Esophagus muscularis mucosa (tissue), 4 donors: ENCODE measurements around the gene LRRTM4. TPM values are rescaled to one million over a fixed set of nuclear protein-coding genes. Genes with fewer than 3 reads are reported as not detected.
"Not testable (repeated sequence)": the region's sequence is repeated elsewhere in the genome, so short reads cannot be mapped to it uniquely, and the experiment has no call there.

Experiments
- DNase-seq: peaks from one replicate; pipeline ENCODE4 v3.0.0-alpha.2; 2017; ENCODE audit errors: extremely low spot score
- H3K27ac ChIP-seq, 4 donors: fragments of 200-600 bp; sonication (generic); replicated peaks in 1 of 4; 1 replicate in 3 of 4; 2 replicates in 1 of 4; pipeline ENCODE4 v1.5.1; 2016 to 2019; ENCODE audit warnings: mild to moderate bottlenecking in 1 of 4
- H3K27me3 ChIP-seq, 4 donors: fragments of 200-600 bp; sonication (generic); one replicate each; pipeline versions ENCODE4 v1.5.1 to v1.6.0; 2016 to 2019
- H3K36me3 ChIP-seq, 4 donors: fragments of 200-600 bp; sonication (generic); one replicate each; pipeline ENCODE4 v1.5.1; 2016 to 2019
- H3K4me1 ChIP-seq, 4 donors: fragments of 200-600 bp; sonication (generic); one replicate each; pipeline ENCODE4 v1.5.1; 2016 to 2019
- H3K4me3 ChIP-seq, 4 donors: fragments of 200-600 bp; sonication (generic); 1 replicate in 2 of 4; 2 replicates in 2 of 4; pipeline ENCODE4 v1.5.1; 2016 to 2019; ENCODE audit warnings: mild to moderate bottlenecking in 4 of 4, moderate library complexity in 1 of 4
- H3K9me3 ChIP-seq, 4 donors: fragments of 200-600 bp; sonication (generic); 1 replicate in 3 of 4; 2 replicates in 1 of 4; pipeline ENCODE4 v1.5.1; 2016 to 2019
- EP300 ChIP-seq: sonication (generic); formaldehyde crosslinking; IDR thresholded peaks from one replicate; pipeline ENCODE4 v1.6.1; 2017; ENCODE audit warnings: antibody characterized with exemption
- POLR2A ChIP-seq: fragments of 450-650 bp; IDR thresholded peaks from one replicate; pipeline ENCODE4 v1.6.1; 2017; ENCODE audit warnings: antibody characterized with exemption, moderate library complexity, mild to moderate bottlenecking, low read depth
- POLR2AphosphoS5 ChIP-seq, 2 donors: sonication (generic); formaldehyde crosslinking; IDR thresholded peaks; one replicate each; pipeline ENCODE4 v1.6.1; 2017; ENCODE audit warnings: antibody characterized with exemption in 2 of 2
- WGBS: methylation state at CpG from one replicate; pipeline ENCODE4 v1.1.5; 2018; 5-methylcytosine and 5-hydroxymethylcytosine counted together
- intact Hi-C: fragments of 100-400 bp; cut with DNase I; formaldehyde crosslinking; loops from one replicate; pipeline ENCODE4 v1.15.1; 2023
- total RNA-seq, 4 donors: library from RNA; depleted of rRNA; stranded (reverse); fragments of >200 nt; gene quantifications; one replicate each; pipeline versions ENCODE4 v1.1.0 to v1.2.1, GENCODE V29; 2016
- TF ChIP-seq, protein P1 (sequence below), 3 experiments: fragments of 200-600 bp in 2 of 3; fragments of 450-650 bp in 1 of 3; sonication (generic) in 2 of 3; IDR thresholded peaks; one replicate each; pipeline ENCODE4 v1.5.1; 2017 to 2019; ENCODE audit warnings: antibody characterized with exemption in 3 of 3, mild to moderate bottlenecking in 2 of 3, moderate library complexity in 1 of 3

The LRRTM4 gene
- total RNA-seq, 4 donors from 2014 or later: 0.17 to 0.97 (median 0.41) TPM

DNA sequence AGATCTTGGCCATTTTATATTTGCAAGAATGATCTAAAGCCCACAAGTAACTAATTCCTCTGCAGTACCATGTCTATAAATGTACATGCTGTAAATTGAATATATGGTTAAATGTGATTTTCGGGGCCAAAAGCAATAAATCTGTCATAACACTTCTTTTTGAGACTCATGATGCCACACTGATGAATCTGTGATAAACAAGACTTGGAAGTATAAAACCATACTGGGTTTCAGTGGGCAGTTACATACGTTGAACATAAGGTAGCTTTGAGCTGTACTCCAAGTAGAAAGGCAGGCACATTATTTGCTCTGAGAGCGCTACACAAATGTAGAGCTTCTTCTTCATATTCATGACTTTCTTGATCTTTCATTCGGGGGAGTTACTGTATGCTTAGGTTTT lies 792.2 kb downstream of the LRRTM4 start:
- WGBS: 78% methylated on average over 4 of the region's 4 CpGs
- no peaks in the 10 kb centered on the region for H3K4me1 ChIP-seq
- no peak overlapping the region for H3K4me3 ChIP-seq
- no peak overlapping the region for H3K27ac ChIP-seq
- intact Hi-C loops: no loop called here
- TF ChIP-seq POLR2A: no peak
- no peak for TF ChIP-seq EP300
- TF ChIP-seq, protein P1, sequence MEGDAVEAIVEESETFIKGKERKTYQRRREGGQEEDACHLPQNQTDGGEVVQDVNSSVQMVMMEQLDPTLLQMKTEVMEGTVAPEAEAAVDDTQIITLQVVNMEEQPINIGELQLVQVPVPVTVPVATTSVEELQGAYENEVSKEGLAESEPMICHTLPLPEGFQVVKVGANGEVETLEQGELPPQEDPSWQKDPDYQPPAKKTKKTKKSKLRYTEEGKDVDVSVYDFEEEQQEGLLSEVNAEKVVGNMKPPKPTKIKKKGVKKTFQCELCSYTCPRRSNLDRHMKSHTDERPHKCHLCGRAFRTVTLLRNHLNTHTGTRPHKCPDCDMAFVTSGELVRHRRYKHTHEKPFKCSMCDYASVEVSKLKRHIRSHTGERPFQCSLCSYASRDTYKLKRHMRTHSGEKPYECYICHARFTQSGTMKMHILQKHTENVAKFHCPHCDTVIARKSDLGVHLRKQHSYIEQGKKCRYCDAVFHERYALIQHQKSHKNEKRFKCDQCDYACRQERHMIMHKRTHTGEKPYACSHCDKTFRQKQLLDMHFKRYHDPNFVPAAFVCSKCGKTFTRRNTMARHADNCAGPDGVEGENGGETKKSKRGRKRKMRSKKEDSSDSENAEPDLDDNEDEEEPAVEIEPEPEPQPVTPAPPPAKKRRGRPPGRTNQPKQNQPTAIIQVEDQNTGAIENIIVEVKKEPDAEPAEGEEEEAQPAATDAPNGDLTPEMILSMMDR (IDR thresholded peaks at IDR 0.05): no peak
- TF ChIP-seq POLR2AphosphoS5 (IDR thresholded peaks at IDR 0.05): no peak
- no peaks in the 10 kb centered on the region for H3K36me3 ChIP-seq
- DNase-seq: no peak
- no peaks in the 10 kb centered on the region for H3K27me3 ChIP-seq
- no peaks in the 10 kb centered on the region for H3K9me3 ChIP-seq

DNA sequence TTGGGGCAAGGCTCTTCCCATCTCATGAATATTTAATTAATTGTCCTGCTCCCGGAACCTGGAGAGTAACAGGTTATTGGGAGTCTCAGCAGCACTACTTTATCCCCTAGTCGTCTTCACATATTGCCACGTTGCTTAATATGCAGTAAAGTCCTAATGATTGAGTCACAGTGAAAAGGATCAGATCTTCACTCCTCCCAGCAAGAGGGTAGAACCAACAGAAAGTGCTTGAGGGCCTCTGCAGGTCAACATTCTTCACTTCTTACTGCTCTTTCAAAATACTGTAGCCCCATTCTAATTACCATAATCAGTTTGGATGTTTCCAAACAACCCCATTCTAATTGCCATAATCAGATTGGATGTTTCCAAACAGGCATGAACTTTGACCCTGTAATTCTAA lies 801.0 kb downstream of the LRRTM4 start:
- no peak for TF ChIP-seq EP300
- TF ChIP-seq POLR2A: no peak
- no peak for TF ChIP-seq POLR2AphosphoS5 (IDR thresholded peaks at IDR 0.05)
- TF ChIP-seq, protein P1 (IDR thresholded peaks at IDR 0.05): no peak
- intact Hi-C loops: no loop called here
- DNase-seq: no peak
- no peak overlapping the region for H3K4me3 ChIP-seq
- H3K27me3 ChIP-seq: no peaks in the 10 kb centered on the region
- no peak overlapping the region for H3K27ac ChIP-seq
- H3K4me1 ChIP-seq: no peaks in the 10 kb centered on the region
- 83% methylated on average over 3 of the region's 3 CpGs for WGBS
- H3K36me3 ChIP-seq: no peaks in the 10 kb centered on the region
- no peaks in the 10 kb centered on the region for H3K9me3 ChIP-seq

DNA sequence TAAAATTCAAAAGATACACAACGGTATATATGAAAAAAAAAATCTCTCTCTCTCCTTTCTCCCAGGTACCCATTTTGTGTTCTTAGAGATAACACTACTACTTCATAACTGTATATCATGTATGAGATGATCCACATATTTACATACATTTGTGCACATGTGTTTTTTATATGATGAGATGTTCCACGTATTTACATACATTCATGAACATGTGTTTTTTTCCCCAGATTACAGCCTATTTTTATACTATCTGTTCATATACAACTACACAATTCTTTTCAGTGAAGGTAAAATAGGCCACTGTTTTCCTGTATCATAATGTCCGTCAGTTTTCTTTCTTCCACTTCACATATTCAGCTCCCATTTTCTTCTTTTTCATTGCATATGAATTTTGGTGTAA lies 808.9 kb downstream of the LRRTM4 start:
- intact Hi-C loops: no loop called here
- H3K4me1 ChIP-seq: no peaks in the 10 kb centered on the region
- no peak for DNase-seq
- WGBS: 88% methylated on average over 3 of the region's 3 CpGs
- no peaks in the 10 kb centered on the region for H3K27me3 ChIP-seq
- peaks cover 0 to 4% (median 0%) of the 10 kb centered on the region in 4 donors for H3K9me3 ChIP-seq
- H3K27ac ChIP-seq: no peak overlapping the region
- TF ChIP-seq, protein P1 (IDR thresholded peaks at IDR 0.05): no peak
- TF ChIP-seq EP300: no peak
- no peak for TF ChIP-seq POLR2AphosphoS5 (IDR thresholded peaks at IDR 0.05)
- TF ChIP-seq POLR2A: no peak
- no peaks in the 10 kb centered on the region for H3K36me3 ChIP-seq
- no peak overlapping the region for H3K4me3 ChIP-seq

DNA sequence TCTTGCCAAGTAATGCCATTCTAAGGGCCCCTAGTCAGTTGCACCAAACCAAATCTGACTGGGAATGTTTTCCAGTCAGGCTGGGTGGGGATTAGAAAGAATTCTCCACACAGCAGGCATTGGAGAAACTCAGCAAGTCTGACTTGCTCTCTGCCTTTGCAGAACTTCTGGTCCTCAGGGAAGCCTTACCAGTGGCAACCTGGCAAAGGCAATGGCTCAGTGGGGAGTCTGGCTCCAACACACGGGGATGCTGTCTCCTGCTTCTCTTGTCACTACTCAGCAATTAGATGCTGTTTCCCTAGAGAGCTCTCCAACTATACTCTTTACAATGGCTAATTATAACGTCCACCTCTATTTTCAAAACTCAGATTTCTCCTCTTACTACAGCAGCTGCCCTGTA lies 810.7 kb downstream of the LRRTM4 start:
- Histone ChIP-seq H3K27ac (no peak overlapping the region), H3K27me3 (no peaks in the 10 kb centered on the region), H3K9me3 (peaks cover 0 to 4% (median 0%) of the 10 kb centered on the region in 4 donors), H3K36me3 (no peaks in the 10 kb centered on the region), H3K4me3 (no peak overlapping the region), H3K4me1 (no peaks in the 10 kb centered on the region)
- 44% methylated on average over 2 of the region's 2 CpGs for WGBS
- no peak for TF ChIP-seq EP300
- TF ChIP-seq POLR2AphosphoS5 (IDR thresholded peaks at IDR 0.05): no peak
- no peak for TF ChIP-seq POLR2A
- TF ChIP-seq, protein P1 (IDR thresholded peaks at IDR 0.05): no peak
- no peak for DNase-seq
- intact Hi-C loops: no loop called here

DNA sequence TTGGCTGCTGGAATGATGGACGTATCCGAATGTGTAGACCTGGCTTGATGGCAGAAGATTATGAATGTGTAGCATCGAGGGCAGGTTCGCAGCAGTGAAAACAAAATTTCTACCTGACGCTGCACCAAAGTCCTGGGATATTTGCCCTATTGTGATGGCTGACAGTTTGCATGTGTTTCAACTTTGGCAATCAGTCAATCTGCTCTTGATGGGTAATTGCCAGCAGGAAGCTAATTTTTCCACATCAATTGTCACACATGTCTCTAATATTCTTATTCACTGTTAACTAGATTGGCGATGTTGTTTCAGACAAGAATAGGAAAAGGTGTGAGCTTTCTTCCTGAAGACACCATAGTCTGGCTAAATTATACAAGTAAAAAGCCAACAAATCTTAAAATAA lies 821.3 kb downstream of the LRRTM4 start:
- WGBS: 87% methylated on average over 6 of the region's 6 CpGs
- Histone ChIP-seq H3K4me3 (no peak overlapping the region), H3K27ac (no peak overlapping the region), H3K36me3 (no peaks in the 10 kb centered on the region), H3K4me1 (no peaks in the 10 kb centered on the region), H3K27me3 (no peaks in the 10 kb centered on the region), H3K9me3 (no peaks in the 10 kb centered on the region)
- TF ChIP-seq, protein P1 (IDR thresholded peaks at IDR 0.05): no peak
- TF ChIP-seq POLR2AphosphoS5 (IDR thresholded peaks at IDR 0.05) (no peak), EP300 (no peak), POLR2A (no peak)
- no peak for DNase-seq
- intact Hi-C loops: no loop called here

DNA sequence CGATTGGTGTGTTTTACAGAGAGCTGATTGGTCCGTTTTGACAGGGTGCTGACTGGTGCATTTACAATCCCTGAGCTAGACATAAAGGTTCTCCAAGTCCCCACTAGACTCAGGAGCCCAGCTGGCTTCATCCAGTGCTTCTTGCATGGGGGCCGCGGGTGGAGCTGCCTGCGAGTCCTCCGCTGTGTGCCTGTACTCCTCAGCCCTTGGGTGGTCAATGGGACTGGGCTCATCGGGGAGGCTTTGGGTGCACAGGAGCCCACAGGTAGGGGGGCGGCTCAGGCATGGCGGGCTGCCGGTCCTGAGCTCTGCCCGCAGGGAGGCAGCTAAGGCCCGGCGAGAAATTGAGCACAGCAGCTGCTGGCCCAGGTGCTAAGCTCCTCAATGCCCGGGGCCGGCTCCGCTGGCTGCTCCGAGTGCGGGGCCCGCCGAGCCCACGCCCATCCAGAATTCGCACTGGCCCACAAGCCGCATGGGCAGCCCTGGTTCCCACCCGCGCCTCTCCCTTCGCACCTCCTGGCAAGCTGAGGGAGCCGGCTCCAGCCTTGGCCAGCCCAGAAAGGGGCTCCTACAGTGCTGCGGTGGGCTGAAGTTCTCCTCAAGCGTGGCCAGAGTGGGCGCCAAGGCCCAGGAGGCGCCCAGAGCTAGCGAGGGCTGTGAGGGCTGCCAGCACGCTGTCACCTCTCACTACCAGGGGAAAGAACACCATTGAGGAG lies 824.0 kb downstream of the LRRTM4 start:
- WGBS: 97% methylated on average over 12 of the region's 33 CpGs
- H3K36me3 ChIP-seq, H3K9me3 ChIP-seq, DNase-seq, H3K27me3 ChIP-seq, H3K4me3 ChIP-seq, H3K27ac ChIP-seq, intact Hi-C loops, H3K4me1 ChIP-seq: not testable (repeated sequence)
